ENCODE measurements around the gene PAPPA2.

PAPPA2 gene

GRCh38 chr1:176858433-176858916, 395.5 kb downstream of the PAPPA2 start:
- no peak for DNase-seq (ENCODE audit: low spot score)

- DNase-seq (ENCODE audit: low spot score): no peak
Measured at GRCh38 chr1:176863613-176864012, 400.6 kb downstream of the PAPPA2 start.

DNA sequence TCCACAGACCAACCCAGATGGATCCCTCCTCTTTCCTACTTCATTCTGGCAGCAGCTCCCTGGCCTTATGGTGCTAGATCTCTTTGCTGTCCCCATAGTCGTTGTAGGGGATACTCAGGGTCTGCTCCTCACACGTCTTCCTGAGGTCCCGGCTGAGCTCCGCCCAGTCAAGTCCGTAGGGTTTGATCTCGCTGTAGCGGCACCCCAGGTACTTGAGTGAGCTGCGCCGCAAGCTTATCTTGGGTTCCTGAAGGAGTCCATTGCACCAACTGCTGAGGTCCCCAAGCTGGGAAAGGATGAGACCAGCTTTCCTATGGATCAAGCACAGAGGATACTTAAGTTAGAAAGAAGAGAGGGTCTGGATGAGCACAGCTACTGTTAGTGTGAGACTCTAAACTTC, 401.2 kb downstream of the PAPPA2 start:
- DNase-seq (ENCODE audit: low spot score): no peak

- no peak for DNase-seq (ENCODE audit: low spot score)
Measured at GRCh38 chr1:176866011-176866714, 403.2 kb downstream of the PAPPA2 start.

DNA sequence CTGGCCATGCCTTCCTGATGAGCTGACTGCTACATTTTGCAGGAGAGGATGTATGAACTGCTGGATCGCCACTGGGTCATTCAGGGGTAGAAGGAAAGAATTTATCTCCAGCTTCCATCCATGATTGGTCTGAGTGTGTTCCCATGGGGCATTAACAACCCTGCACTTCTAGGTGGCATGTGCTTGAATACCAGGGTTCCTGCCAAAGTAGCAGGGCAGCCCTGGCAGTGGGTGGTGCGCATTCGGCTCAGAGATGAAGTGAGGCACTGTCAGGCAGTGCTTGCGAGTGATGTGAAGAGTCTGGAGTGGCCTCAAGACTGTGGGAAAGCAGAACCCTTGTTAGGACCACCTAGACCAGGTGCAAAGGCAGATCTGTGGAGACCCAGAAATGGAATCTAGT, 406.6 kb downstream of the PAPPA2 start:
- DNase-seq (ENCODE audit: low spot score): no peak

DNA sequence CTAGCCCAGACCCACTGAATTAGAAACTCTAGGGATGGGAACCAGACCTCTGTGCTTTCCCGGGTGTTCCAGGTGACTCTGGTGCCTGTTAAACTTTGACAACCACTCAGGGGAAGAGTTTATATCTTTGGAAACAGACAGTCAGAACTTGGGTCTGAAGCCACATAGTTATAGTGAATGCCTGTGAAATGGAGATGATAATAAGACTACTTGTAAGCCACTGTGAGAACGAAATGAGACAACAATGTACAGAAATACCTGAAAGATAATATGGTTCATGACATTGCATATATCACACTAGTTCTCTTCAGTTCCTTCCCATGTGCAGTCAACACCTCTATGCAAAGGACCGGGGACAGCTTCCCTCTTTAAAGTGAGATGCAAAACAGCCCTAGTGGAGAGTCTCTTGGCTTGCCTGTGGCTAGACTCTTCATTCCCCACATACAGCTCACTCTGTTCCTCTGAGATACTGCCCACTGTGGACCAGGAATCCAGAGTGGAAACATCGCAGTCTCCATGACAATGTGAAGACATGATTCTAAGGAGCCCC, 414.1 kb downstream of the PAPPA2 start:
- DNase-seq (ENCODE audit: low spot score): no peak

DNA sequence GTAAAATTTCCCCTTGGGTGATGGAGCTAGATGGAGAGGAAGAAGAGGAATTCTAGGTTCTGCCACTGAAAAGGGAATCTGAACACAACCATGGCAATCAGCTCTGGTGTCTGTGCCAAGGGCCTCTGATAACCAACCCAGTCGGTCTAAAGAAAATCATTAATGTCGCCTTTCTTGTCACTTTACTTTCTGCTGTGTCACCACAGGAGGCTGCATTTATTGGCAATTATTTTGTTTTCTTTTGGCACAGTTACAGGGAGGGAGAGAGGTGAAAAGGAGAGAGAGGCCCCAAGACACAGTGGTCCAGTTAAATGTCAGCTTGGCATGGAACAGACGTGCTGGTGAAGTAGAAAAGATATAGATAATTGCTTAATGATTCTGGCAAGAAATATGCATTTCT, 414.6 kb downstream of the PAPPA2 start:
- no peak for DNase-seq (ENCODE audit: low spot score)

- DNase-seq (ENCODE audit: low spot score): peak; percentile 31
Measured at GRCh38 chr1:176878750-176879536, 416.0 kb downstream of the PAPPA2 start.

DNA sequence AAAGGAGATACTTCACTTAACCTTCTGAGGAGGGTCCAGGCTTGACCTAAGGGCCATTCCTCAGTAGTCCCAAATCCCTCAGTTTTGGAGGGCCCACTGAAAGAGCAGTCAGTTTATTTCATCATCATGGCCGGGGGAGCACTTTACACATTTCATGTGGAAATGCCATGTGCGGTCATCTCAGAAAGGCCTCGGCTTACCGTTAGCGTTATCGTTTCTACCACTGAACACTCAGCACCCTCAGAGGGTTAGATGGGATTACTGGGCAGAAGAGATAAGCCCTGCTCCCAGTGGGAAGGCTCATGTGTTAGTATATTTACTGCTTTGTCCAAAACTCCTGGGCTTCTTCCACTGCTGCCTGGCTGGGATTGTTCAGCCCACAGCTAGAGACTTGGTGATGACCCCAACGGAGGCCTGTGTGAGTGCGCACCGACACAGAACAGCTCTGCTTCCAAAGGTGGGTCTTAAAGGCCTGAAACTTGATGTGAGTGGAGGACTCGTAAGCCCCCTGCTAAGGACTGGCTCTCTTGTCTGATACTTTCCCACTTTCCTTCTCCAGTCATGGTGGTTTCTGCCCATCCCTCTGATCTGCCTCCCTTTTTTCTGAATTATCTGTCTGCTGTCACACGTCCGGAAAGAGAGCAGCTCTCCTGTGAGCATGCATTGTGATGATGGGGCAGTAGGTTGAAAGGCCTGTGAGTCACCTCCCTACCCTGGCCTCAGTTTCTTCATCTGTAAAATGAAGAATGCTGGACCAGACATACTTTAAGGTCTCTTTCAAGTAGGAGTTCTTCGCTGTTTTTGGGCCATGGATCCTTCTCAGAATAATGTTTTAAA, 417.0 kb downstream of the PAPPA2 start:
- DNase-seq (ENCODE audit: low spot score): no peak

GRCh38 chr1:176880955-176881595, 418.1 kb downstream of the PAPPA2 start:
- DNase-seq (ENCODE audit: low spot score): peak; percentile 73

- DNase-seq (ENCODE audit: low spot score): no peak
Measured at GRCh38 chr1:176884286-176884685, 421.3 kb downstream of the PAPPA2 start.

DNA sequence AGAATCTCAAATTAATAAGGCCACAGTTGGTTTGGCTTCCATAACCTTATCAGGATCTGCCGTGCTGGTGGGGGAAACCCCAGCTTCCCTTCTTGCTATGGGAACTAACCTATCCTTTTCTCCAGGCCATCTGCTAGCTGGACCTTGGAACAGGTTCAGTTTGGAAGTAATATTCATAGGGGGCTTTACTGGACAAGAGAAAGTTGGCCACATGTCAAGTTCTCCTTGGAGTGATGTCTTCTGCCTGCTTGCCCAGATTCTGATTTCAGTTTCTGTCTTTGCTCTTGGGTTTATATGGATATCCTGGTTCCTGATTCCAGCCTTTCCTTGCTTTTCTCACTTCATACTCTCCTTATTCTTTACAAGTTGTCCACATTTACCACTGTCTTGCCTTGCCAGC, 421.9 kb downstream of the PAPPA2 start:
- DNase-seq (ENCODE audit: low spot score): no peak

DNA sequence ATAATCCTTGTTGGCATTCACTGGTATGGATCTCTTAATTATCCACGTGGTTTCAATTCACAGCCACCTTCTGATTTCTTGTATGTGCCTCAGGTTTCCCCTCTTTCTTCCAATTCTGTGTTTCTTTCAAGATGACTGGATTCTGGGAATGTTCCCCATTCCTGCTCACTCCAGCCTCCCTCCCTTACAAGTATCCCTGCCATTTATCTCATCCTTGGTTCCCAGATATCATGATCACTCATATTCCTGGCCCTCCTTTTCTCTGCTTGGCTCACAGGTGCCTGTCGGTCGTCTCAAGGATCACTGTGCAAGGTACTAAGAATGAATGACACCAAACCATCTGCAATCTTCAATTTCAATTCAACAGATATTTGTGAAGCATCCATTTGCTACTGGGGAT, 422.4 kb downstream of the PAPPA2 start:
- no peak for DNase-seq (ENCODE audit: low spot score)

- no peak for DNase-seq (ENCODE audit: low spot score)
Measured at GRCh38 chr1:176885751-176886150, 422.8 kb downstream of the PAPPA2 start.

DNA sequence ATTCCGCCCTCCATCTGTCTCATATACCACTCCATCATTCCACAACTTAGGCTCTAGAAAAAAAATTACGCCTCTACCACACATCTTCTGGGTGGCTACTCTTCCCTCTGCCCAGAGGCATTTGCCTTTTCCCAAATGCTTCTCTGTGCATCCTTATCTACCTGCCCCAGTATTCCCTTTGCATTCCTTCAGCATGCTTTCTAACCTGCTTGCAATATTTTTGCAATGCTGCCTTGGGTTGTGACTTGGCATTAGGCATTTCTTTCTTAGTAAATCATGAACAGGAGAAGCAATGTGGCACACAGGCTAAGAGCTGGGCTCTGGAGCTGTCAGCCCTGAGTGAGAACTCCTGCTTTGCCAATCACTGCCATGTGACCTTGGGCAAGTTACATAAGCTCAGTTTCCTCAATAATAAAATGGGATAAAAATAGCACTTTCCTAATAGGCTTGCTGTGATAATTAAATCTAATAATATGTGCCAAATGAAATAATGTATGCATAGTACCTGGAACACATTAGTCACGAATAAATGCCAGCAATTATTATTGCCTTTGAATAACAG, 425.6 kb downstream of the PAPPA2 start:
- DNase-seq (ENCODE audit: low spot score): no peak

DNA sequence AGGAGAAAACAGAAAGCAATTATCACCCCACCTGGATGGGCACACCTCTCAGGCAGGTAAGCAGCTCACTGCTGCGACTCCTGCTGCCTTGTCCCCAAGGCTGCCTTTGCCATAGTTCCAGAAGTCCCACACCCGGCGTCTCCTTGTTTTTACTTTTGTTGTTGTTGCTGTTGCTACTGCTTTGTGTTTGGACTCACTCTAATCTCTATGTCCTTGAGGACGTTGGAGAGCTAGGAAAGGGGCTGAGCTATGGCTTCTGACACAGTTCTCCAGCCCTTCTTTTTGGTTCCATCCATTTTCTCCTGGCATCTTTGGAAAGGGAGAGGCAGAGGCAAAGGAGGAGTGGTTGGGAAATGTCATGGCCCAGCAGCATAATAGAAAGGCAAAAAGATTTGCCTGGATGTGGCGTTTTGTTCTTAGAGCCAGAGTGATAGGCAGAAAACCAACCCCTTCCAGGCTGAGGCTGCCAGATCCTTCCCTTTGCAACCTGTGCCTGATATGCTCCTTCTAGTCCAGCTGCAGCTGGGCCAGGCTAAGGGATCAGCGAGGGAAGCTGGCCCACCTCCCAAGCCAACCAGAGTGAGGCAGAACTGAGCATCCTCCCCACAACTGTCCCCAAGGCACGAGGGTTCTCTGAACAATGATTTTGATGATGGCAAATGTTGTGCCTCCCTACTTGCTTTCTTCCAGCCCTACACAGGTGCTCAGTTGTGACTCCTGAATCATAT, 430.8 kb downstream of the PAPPA2 start:
- no peak for DNase-seq (ENCODE audit: low spot score)

- DNase-seq (ENCODE audit: low spot score): no peak
Measured at GRCh38 chr1:176894450-176894849, 431.5 kb downstream of the PAPPA2 start.
